Activated CD8-positive, alpha-beta memory T cell treated with anti-CD3 and anti-CD28 coated beads for 1 hour (primary cell): ENCODE results near the gene KDM3B.
A peak's percentile ranks its signal among the peaks of the same experiment; 100 is the strongest.

Experiments used
- DNase-seq, 2 donors: peaks; one replicate each; pipeline ENCODE4 v3.0.0-alpha.2; 2020; ENCODE audit warnings: low read depth in 1 of 2; ENCODE audit errors: extremely low read depth in 1 of 2

Gene KDM3B

GRCh38 chr5:138344887-138345622 lies 7.4 kb upstream of the KDM3B start:
- no peak for DNase-seq

- no peak for DNase-seq
These were observed 5.6 kb upstream of the KDM3B start for GRCh38 chr5:138346889-138347288.

- no peak for DNase-seq
These were observed 2.5 kb upstream of the KDM3B start for GRCh38 chr5:138349852-138350562.

GRCh38 chr5:138350563-138350890 lies 2.0 kb upstream of the KDM3B start:
- no peak for DNase-seq

GRCh38 chr5:138351056-138351455 lies 1.4 kb upstream of the KDM3B start:
- no peak for DNase-seq

GRCh38 chr5:138351517-138351916 lies 968 bp upstream of the KDM3B start:
- no peak for DNase-seq

- DNase-seq, result peak; percentile 37 to 63
These were observed 456 bp downstream of the KDM3B start for GRCh38 chr5:138352722-138353559.

GRCh38 chr5:138353560-138354080 lies 1.1 kb downstream of the KDM3B start:
- DNase-seq, result no peak

- no peak for DNase-seq
These were observed 1.9 kb downstream of the KDM3B start for GRCh38 chr5:138354387-138354786.

- no peak for DNase-seq
These were observed 2.5 kb downstream of the KDM3B start for GRCh38 chr5:138354926-138355378.

- DNase-seq, result no peak
These were observed 7.1 kb downstream of the KDM3B start for GRCh38 chr5:138359621-138360020.

- no peak for DNase-seq
These were observed 8.5 kb downstream of the KDM3B start for GRCh38 chr5:138360941-138361452.

GRCh38 chr5:138364576-138364975 lies 12.1 kb downstream of the KDM3B start:
- DNase-seq, result no peak

GRCh38 chr5:138366632-138367382 lies 14.3 kb downstream of the KDM3B start:
- DNase-seq, result no peak

GRCh38 chr5:138369261-138369660 lies 16.8 kb downstream of the KDM3B start:
- DNase-seq, result no peak

GRCh38 chr5:138369706-138370105 lies 17.2 kb downstream of the KDM3B start:
- DNase-seq, result no peak

GRCh38 chr5:138370537-138370936 lies 18.1 kb downstream of the KDM3B start:
- DNase-seq, result no peak

GRCh38 chr5:138371454-138371853 lies 19.0 kb downstream of the KDM3B start:
- no peak for DNase-seq

- no peak for DNase-seq
These were observed 19.7 kb downstream of the KDM3B start for GRCh38 chr5:138372225-138372624.

- no peak for DNase-seq
These were observed 20.2 kb downstream of the KDM3B start for GRCh38 chr5:138372653-138373052.
